SU-DHL-6 (cell line): ENCODE measurements around the gene F11R.

ENCODE experiments used
- CTCF ChIP-seq: fragments of 200-600 bp; sonication (generic); IDR thresholded peaks from one replicate; pipeline ENCODE4 v1.5.1; 2017; ENCODE audit warnings: antibody characterized with exemption, mild to moderate bottlenecking, low read length, moderate library complexity; ENCODE audit not compliant: insufficient read depth, poor library complexity, severe bottlenecking
- EZH2phosphoT487 ChIP-seq: fragments of 200-600 bp; sonication (generic), shearing (Covaris generic); conservative IDR thresholded peaks from 2 replicates; pipeline ENCODE4 v1.6.1; 2018; ENCODE audit warnings: mild to moderate bottlenecking, antibody characterized with exemption, low read length, moderate library complexity, mixed read lengths

GRCh38 chr1:161009602-161010211, 11.2 kb downstream of the F11R start:
- TF ChIP-seq CTCF = no peak
- TF ChIP-seq EZH2phosphoT487 = no peak
